PC-9 (cell line): ENCODE data around the gene EYA3. TPM values are rescaled to one million over a fixed set of nuclear protein-coding genes. Genes with fewer than 3 reads are reported as not detected.

Experiments
- BruUV-seq: library from RNA; stranded (reverse); fragments of 400-500 nt; replicated peaks from 2 replicates; lab custom pipeline; 2021; lab: Mats Ljungman, UMichigan
- CTCF ChIA-PET: fragments of 300-600 bp; sonication (Branson Sonifier 250); formaldehyde crosslinking; loops from one replicate; lab custom pipeline; 2022; ENCODE audit warnings: antibody characterized with exemption; lab: Charles Lee
- POLR2A ChIA-PET: fragments of 300-600 bp; sonication (Branson Sonifier 250); formaldehyde crosslinking; loops from one replicate; lab custom pipeline; 2022; ENCODE audit warnings: antibody characterized with exemption; ENCODE audit not compliant: unreplicated experiment; lab: Charles Lee
- DNase-seq, 2 experiments: peaks; one replicate each; pipeline versions ENCODE4 v3.0.0 to v3.0.0-alpha.2; 2015 to 2022; ENCODE audit warnings: mixed read lengths in 1 of 2
- H2AFZ ChIP-seq: fragments of 200-600 bp; sonication (generic); 2 replicates; pipeline ENCODE4 v1.8.1; 2017; ENCODE audit warnings: antibody characterized with exemption
- H3F3A ChIP-seq: fragments of 200-600 bp; sonication (generic); 2 replicates; pipeline ENCODE4 v1.8.1; 2017; ENCODE audit warnings: antibody characterized with exemption, mild to moderate bottlenecking, low read depth; ENCODE audit not compliant: insufficient read depth
- H3K27ac ChIP-seq: fragments of 200-600 bp; sonication (generic); 2 replicates; pipeline ENCODE4 v1.6.1; 2016; ENCODE audit warnings: mixed run types
- H3K27me3 ChIP-seq: fragments of 200-600 bp; sonication (generic); 2 replicates; pipeline ENCODE4 v1.6.1; 2016; ENCODE audit warnings: low read depth, mixed run types; ENCODE audit not compliant: insufficient read depth
- H3K36me3 ChIP-seq: fragments of 200-600 bp; sonication (generic); 2 replicates; pipeline ENCODE4 v1.6.1; 2016; ENCODE audit warnings: low read depth, mixed run types
- H3K4me1 ChIP-seq: fragments of 200-600 bp; sonication (generic); replicated peaks from 2 replicates; pipeline ENCODE4 v1.6.1; 2016; ENCODE audit warnings: mixed run types; ENCODE audit not compliant: insufficient read depth
- H3K4me2 ChIP-seq: fragments of 200-600 bp; sonication (generic); 2 replicates; pipeline ENCODE4 v1.6.1; 2017; ENCODE audit warnings: mixed run types
- H3K4me3 ChIP-seq: fragments of 200-600 bp; sonication (generic); 2 replicates; pipeline ENCODE4 v1.6.1; 2016; ENCODE audit warnings: mixed run types
- H3K79me2 ChIP-seq: fragments of 200-600 bp; sonication (generic); 2 replicates; pipeline ENCODE4 v1.6.1; 2017; ENCODE audit warnings: low read depth, mixed run types
- H3K9me2 ChIP-seq: fragments of 200-600 bp; sonication (generic); 2 replicates; pipeline ENCODE4 v1.8.1; 2017; ENCODE audit warnings: mild to moderate bottlenecking; ENCODE audit not compliant: insufficient read depth
- H3K9me3 ChIP-seq: fragments of 200-600 bp; sonication (generic); 2 replicates; pipeline ENCODE4 v1.8.1; 2016; ENCODE audit warnings: low read depth; ENCODE audit not compliant: insufficient read depth
- H4K20me1 ChIP-seq: fragments of 200-600 bp; sonication (generic); 2 replicates; pipeline ENCODE4 v1.8.1; 2017; ENCODE audit not compliant: insufficient read depth
- CTCF ChIP-seq: fragments of 200-600 bp; sonication (generic); conservative IDR thresholded peaks from 2 replicates; pipeline ENCODE4 v1.6.1; 2017; ENCODE audit warnings: mixed run types, antibody characterized with exemption, mild to moderate bottlenecking, moderate library complexity
- EZH2 ChIP-seq: fragments of 200-600 bp; sonication (generic); IDR thresholded peaks from 2 replicates; pipeline ENCODE4 v1.8.0; 2017; ENCODE audit warnings: antibody characterized with exemption, low read depth
- intact Hi-C: fragments of 100-400 bp; cut with micrococcal nuclease; formaldehyde crosslinking; loops from one replicate; pipeline ENCODE4 v1.10.0; 2022; ENCODE audit not compliant: unreplicated experiment
- total RNA-seq: library from RNA; stranded (reverse); gene quantifications from 2 replicates; pipeline ENCODE4 v1.2.3, GENCODE V29; 2021

Gene EYA3
- total RNA-seq, 1 experiment from 2014 or later, result 19.0 TPM

- BruUV-seq, result no TSS peak
- no peak overlapping the region for H2AFZ ChIP-seq
- CTCF ChIA-PET, result interaction anchor here (0.6 kb wide), 1 partner anchor 255 kb away, joined by 4 read pairs; no protein-coding TSS in a partner anchor
Measured at GRCh38 chr1:28111157-28111556, 22.7 kb upstream of the EYA3 start.

DNA sequence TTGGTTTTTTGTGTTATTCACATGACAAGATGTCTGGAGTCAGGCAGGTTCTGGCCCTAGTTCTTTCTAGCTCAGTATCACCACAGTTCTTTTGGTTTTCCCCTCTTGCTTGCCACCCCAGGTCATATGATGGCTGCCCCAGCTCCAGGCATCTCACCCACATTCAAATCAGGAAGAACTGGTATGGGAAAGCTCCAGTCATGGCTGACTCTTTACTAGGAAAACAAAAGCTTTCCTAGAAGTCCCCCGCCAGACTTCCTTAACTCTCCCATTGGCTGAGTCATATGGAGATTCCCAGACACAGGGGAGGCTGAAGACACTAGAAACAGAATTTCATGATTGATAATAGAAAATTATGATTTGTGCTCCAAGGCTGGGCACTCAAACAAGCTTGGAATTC lies 22.1 kb upstream of the EYA3 start:
- H3K27ac ChIP-seq, result peak overlapping the region; percentile 67

More at GRCh38 chr1:28111157-28111556, 22.7 kb upstream of the EYA3 start:
- no peaks in the 10 kb centered on the region for H3K79me2 ChIP-seq
- no peaks in the 10 kb centered on the region for H4K20me1 ChIP-seq
- H3K27ac ChIP-seq, result peak overlapping the region; percentile 67
- no peaks in the 10 kb centered on the region for H3F3A ChIP-seq
- peaks cover 30% of the 10 kb centered on the region for H3K4me1 ChIP-seq
- no peaks in the 10 kb centered on the region for H3K9me2 ChIP-seq
- H3K27me3 ChIP-seq, result no peaks in the 10 kb centered on the region
- POLR2A ChIA-PET, result no interaction called here
- TF ChIP-seq EZH2 (no peak), CTCF (no peak)
- peak in 1 of 2 experiments; percentile 40 for DNase-seq
- no peak overlapping the region for H3K4me3 ChIP-seq
- intact Hi-C loops, result no loop called here
- no peaks in the 10 kb centered on the region for H3K36me3 ChIP-seq
- no peaks in the 10 kb centered on the region for H3K9me3 ChIP-seq
- H3K4me2 ChIP-seq, result no peak overlapping the region

GRCh38 chr1:28109639-28110038 lies 21.2 kb upstream of the EYA3 start:
- no peaks in the 10 kb centered on the region for H3K9me3 ChIP-seq
- no peak overlapping the region for H3K27ac ChIP-seq
- no peaks in the 10 kb centered on the region for H3K27me3 ChIP-seq
- no peaks in the 10 kb centered on the region for H3K79me2 ChIP-seq
- H3F3A ChIP-seq, result no peaks in the 10 kb centered on the region; the same call in 1 of the 2 replicates
- no peak overlapping the region for H2AFZ ChIP-seq
- H4K20me1 ChIP-seq, result no peaks in the 10 kb centered on the region
- H3K4me1 ChIP-seq, result peaks cover 22% of the 10 kb centered on the region
- DNase-seq, result no peak
- no TSS peak for BruUV-seq
- H3K9me2 ChIP-seq, result no peaks in the 10 kb centered on the region
- H3K4me2 ChIP-seq, result no peak overlapping the region
- no peak overlapping the region for H3K4me3 ChIP-seq
- intact Hi-C loops, result no loop called here
- no peak for TF ChIP-seq EZH2
- TF ChIP-seq CTCF, result no peak
- POLR2A ChIA-PET, result no interaction called here
- CTCF ChIA-PET, result no interaction called here
- H3K36me3 ChIP-seq, result no peaks in the 10 kb centered on the region

More for the DNA sequence above, 22.1 kb upstream of the EYA3 start:
- Histone ChIP-seq H3F3A (no peaks in the 10 kb centered on the region; the same call in 1 of the 2 replicates), H2AFZ (0 out of 2 replicates have a peak overlapping the region, but pooled peaks have one; percentile 5), H3K9me3 (no peaks in the 10 kb centered on the region), H3K4me2 (0 out of 2 replicates have a peak overlapping the region, but pooled peaks have one; percentile 4), H3K79me2 (no peaks in the 10 kb centered on the region), H3K4me3 (no peak overlapping the region), H4K20me1 (no peaks in the 10 kb centered on the region), H3K4me1 (peaks cover 30% of the 10 kb centered on the region), H3K27me3 (no peaks in the 10 kb centered on the region), H3K36me3 (no peaks in the 10 kb centered on the region), H3K9me2 (no peaks in the 10 kb centered on the region)
- no TSS peak for BruUV-seq
- ChIA-PET POLR2A (no interaction called here), CTCF (interaction anchor here (0.6 kb wide), 1 partner anchor 255 kb away, joined by 4 read pairs; no protein-coding TSS in a partner anchor)
- no peak for TF ChIP-seq EZH2
- TF ChIP-seq CTCF, result no peak
- intact Hi-C loops, result no loop called here
- DNase-seq, result no peak
